SH-SY5Y (cell line): ENCODE results near the gene LRBA.

Experiments used
- GATA2 ChIP-seq: IDR thresholded peaks from 2 replicates; pipeline ENCODE4 v1.6.1; 2011; ENCODE audit warnings: mild to moderate bottlenecking, low read depth, low read length
- GATA3 ChIP-seq: IDR thresholded peaks from 2 replicates; pipeline ENCODE4 v1.6.1; 2011; ENCODE audit warnings: low read depth, mild to moderate bottlenecking, low read length, moderate library complexity

GRCh38 chr4:150784305-150784704 is 230.8 kb downstream of the LRBA start:
- no peak for TF ChIP-seq GATA3
- TF ChIP-seq GATA2 = no peak
